Measurements from ENCODE around the gene PLEKHA7. TPM values are rescaled to one million over a fixed set of nuclear protein-coding genes. Genes with fewer than 3 reads are reported as not detected.
A peak's percentile ranks its signal among the peaks of the same experiment; 100 is the strongest.

Gene PLEKHA7
- total and polyA plus RNA-seq, 4 donors, result 13.3 to 31.8 (median 21.5) TPM

DNA sequence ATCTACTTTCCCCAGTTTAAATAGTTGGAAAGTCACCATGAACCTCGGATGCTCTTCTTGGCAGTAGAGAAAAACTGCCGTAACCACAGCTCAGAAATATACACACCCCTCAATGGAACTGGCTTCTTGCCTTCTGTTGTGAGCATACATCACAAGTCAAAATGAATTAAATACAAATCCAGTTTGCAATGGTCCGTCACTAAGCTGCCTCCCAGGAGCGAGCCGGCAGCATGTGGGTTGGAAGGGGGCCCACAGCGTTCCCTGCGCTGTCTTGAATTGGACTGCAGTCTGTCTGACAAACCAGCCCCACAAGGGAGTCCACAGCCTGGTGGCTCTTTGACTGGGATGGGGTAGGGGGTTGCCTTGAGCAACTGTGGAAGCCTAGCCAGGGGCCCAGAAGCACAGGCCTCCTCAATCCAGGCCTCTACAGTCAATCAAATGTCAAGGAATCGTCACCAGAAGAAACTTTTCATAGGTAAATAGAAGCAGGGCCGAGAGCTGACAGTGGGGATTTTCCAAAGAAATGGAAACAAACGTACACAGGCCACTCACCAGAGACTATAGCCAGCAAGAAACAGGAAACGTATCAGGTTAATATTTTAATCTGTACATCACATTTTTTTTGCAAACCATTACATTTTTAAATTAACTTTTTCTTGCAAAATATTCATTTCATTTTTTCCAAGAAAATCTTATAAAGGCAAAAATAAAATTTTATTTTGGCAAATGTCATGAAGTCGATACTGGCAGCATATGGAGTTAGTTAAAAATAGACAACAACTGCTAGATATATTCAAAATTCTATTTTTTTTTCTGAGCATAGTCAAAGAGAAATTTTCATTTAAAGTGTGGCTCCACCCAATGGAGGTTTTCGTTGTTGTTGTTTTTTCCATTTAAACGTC, 237.3 kb downstream of the PLEKHA7 start:
- Histone ChIP-seq H3K4me3 (no peak overlapping the region), H3K27me3 (ENCODE audit: control insufficient read depth in 3 of 3, insufficient read depth in 3 of 3, low read length in 2 of 3) (no peaks in the 10 kb centered on the region), H3K9ac (ENCODE audit: insufficient read depth in 1 of 2, low read length in 2 of 2) (no peak overlapping the region), H3K4me1 (ENCODE audit: control insufficient read depth in 5 of 5, insufficient read depth in 5 of 5, low read length in 5 of 5) (peaks cover 0 to 13% (median 2%) of the 10 kb centered on the region in 5 donors), H3K36me3 (ENCODE audit: control insufficient read depth in 4 of 4, insufficient read depth in 4 of 4, low read length in 4 of 4) (peaks cover 0 to 2% (median 0%) of the 10 kb centered on the region in 4 donors), H3K9me3 (ENCODE audit: control insufficient read depth in 4 of 4, insufficient read depth in 3 of 4, low read length in 3 of 4) (peaks cover 0 to 5% (median 0%) of the 10 kb centered on the region in 4 donors), H3K27ac (ENCODE audit: low read depth in 1 of 2, low read length in 1 of 2) (no peak overlapping the region)
- ATAC-seq (ENCODE audit: insufficient read depth, low FRiP score) (no peak), DNase-seq (peak in 2 of 3 donors; percentile 40 to 68)
- WGBS, 2 donors, result 78 to 86% methylated on average over 14 of the region's 14 CpGs
- no peak for TF ChIP-seq CTCF (IDR thresholded peaks at IDR 0.05; ENCODE audit: control extremely low read depth, extremely low read depth)

DNA sequence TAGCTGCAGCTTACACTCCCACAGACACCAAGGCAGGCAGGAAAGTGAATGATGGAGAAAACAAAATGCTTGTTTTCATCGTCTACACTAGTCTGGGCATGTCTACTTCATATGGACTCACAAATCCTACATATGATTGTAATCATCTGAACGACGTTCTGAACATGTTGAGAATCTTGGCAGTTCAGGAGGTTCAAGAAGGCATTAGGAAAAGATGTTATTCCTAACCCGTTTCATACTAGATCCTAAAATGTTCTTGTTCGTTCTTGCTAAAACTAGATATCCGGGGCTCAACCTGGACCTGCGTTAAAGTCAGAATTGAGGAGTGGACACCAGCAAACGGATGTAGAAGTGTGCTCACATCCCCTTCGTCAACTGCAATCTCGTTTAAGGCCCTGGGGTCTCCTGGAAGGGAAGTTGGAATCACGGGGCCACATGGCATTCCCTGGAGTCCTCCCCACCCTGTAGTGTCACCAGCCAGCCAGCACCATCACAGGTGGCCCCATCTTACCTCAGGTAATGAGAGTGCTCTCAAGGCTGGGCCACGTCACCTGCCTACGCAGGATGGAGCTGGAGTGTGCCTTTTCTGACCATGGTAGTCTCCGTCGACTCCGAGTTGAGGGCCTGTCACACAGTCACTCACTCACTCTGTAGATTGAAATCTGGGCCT, 238.5 kb downstream of the PLEKHA7 start:
- Histone ChIP-seq H3K27me3 (ENCODE audit: control insufficient read depth in 3 of 3, insufficient read depth in 3 of 3, low read length in 2 of 3) (no peaks in the 10 kb centered on the region), H3K4me1 (ENCODE audit: control insufficient read depth in 5 of 5, insufficient read depth in 5 of 5, low read length in 5 of 5) (peaks cover 0 to 7% (median 2%) of the 10 kb centered on the region in 5 donors), H3K36me3 (ENCODE audit: control insufficient read depth in 4 of 4, insufficient read depth in 4 of 4, low read length in 4 of 4) (peaks cover 0 to 2% (median 0%) of the 10 kb centered on the region in 4 donors), H3K9me3 (ENCODE audit: control insufficient read depth in 4 of 4, insufficient read depth in 3 of 4, low read length in 3 of 4) (peaks cover 0 to 3% (median 0%) of the 10 kb centered on the region in 4 donors), H3K4me3 (no peak overlapping the region), H3K27ac (ENCODE audit: low read depth in 1 of 2, low read length in 1 of 2) (no peak overlapping the region), H3K9ac (ENCODE audit: insufficient read depth in 1 of 2, low read length in 2 of 2) (no peak overlapping the region)
- TF ChIP-seq CTCF (IDR thresholded peaks at IDR 0.05; ENCODE audit: control extremely low read depth, extremely low read depth), result no peak
- WGBS, 2 donors, result 85 to 87% methylated on average over 16 of the region's 16 CpGs
- ATAC-seq (ENCODE audit: insufficient read depth, low FRiP score) (no peak), DNase-seq (no peak)

- ATAC-seq (ENCODE audit: insufficient read depth, low FRiP score), result no peak
- peaks cover 0 to 7% (median under 1%) of the 10 kb centered on the region in 5 donors for H3K4me1 ChIP-seq (ENCODE audit: control insufficient read depth in 5 of 5, insufficient read depth in 5 of 5, low read length in 5 of 5)
- WGBS, 2 donors, result 89 to 92% methylated on average over 11 of the region's 11 CpGs
- H3K9me3 ChIP-seq (ENCODE audit: control insufficient read depth in 4 of 4, insufficient read depth in 3 of 4, low read length in 3 of 4), result peaks cover 0 to 2% (median 0%) of the 10 kb centered on the region in 4 donors
- no peak overlapping the region for H3K4me3 ChIP-seq
- peaks cover 0 to 2% (median 0%) of the 10 kb centered on the region in 4 donors for H3K36me3 ChIP-seq (ENCODE audit: control insufficient read depth in 4 of 4, insufficient read depth in 4 of 4, low read length in 4 of 4)
- DNase-seq, result no peak
- H3K27me3 ChIP-seq (ENCODE audit: control insufficient read depth in 3 of 3, insufficient read depth in 3 of 3, low read length in 2 of 3), result no peaks in the 10 kb centered on the region
- TF ChIP-seq CTCF (IDR thresholded peaks at IDR 0.05; ENCODE audit: control extremely low read depth, extremely low read depth), result no peak
- H3K27ac ChIP-seq (ENCODE audit: low read depth in 1 of 2, low read length in 1 of 2), result no peak overlapping the region
- H3K9ac ChIP-seq (ENCODE audit: insufficient read depth in 1 of 2, low read length in 2 of 2), result no peak overlapping the region
Observed at GRCh38 chr11:16774936-16775613, 239.1 kb downstream of the PLEKHA7 start.

Measured in lung (tissue), 12 donors.